ENCODE results near the gene ZNF780A. TPM values are rescaled to one million over a fixed set of nuclear protein-coding genes. Genes with fewer than 3 reads are reported as not detected.

Gene ZNF780A
- total and polyA plus RNA-seq, 2 of the 13 experiments (the other 11 are each of a cell fraction or from before 2014, with no cell fraction given) = 13.5 to 22.7 TPM

GRCh38 chr19:40026597-40026970 lies 64.2 kb downstream of the ZNF780A start:
- ATAC-seq = no peak
- Histone ChIP-seq H3K9ac (ENCODE audit: insufficient read depth, low read depth, low read length) (no peak overlapping the region), H3K4me1 (ENCODE audit: insufficient read depth, low read length) (no peaks in the 10 kb centered on the region), H3K4me3 (replicated peaks in 1 of 3; ENCODE audit: insufficient read depth in 1 of 3, low read depth in 2 of 3, low read length in 3 of 3) (no peak overlapping the region), H3K36me3 (replicated peaks in 1 of 2; ENCODE audit: control insufficient read depth in 1 of 2, insufficient read depth in 2 of 2, low read length in 2 of 2) (no peaks in the 10 kb centered on the region), H3K9me3 (ENCODE audit: low read length) (peaks cover 87% of the 10 kb centered on the region), H3K4me2 (ENCODE audit: low read depth, low read length) (no peak overlapping the region), H2AFZ (ENCODE audit: low read length) (no peak overlapping the region), H3K79me2 (ENCODE audit: insufficient read depth, low read length) (no peaks in the 10 kb centered on the region), H3K27me3 (ENCODE audit: control insufficient read depth in 1 of 2, insufficient read depth in 2 of 2, low read length in 2 of 2) (no peaks in the 10 kb centered on the region), H3K27ac (ENCODE audit: extremely low read length, insufficient read depth, low read length) (no peak overlapping the region), H4K20me1 (ENCODE audit: insufficient read depth, low read length) (no peaks in the 10 kb centered on the region)
- no peak for DNase-seq (ENCODE audit: low spot score)
- CTCF ChIA-PET (ENCODE audit: low intra/inter-chr PET ratio, low total read pairs) = no interaction called here
- intact Hi-C loops (cut with micrococcal nuclease; ENCODE audit: unreplicated experiment) = no loop called here
- in situ Hi-C loops (cut with HindIII; ENCODE audit: extremely low pct_ligation_motif_present, low pct_unique_long_range_greater_than_20kb) = no loop called here
- FAIRE-seq = no peak
- 84% methylated on average over 5 of the region's 5 CpGs for WGBS (ENCODE audit: low lambda C conversion rate)
- BruUV-seq (replicated peaks) = no TSS peak
- POLR2A ChIA-PET = no interaction called here
- TF ChIP-seq MLLT10 (CRISPR knock-in tag; IDR thresholded peaks at IDR 0.05) = no peak
- TF ChIP-seq PAF1 (CRISPR knock-in tag; IDR thresholded peaks at IDR 0.05) = no peak
- TF ChIP-seq ZNF546 (CRISPR knock-in tag; conservative IDR thresholded peaks at IDR 0.05) = no peak
- no peak for TF ChIP-seq ZHX1 (CRISPR knock-in tag; IDR thresholded peaks at IDR 0.05; ENCODE audit: low read depth)
- no peak for TF ChIP-seq ZNF232 (CRISPR knock-in tag; IDR thresholded peaks at IDR 0.05; ENCODE audit: borderline replicate concordance)
- no peak for TF ChIP-seq CBX5 (CRISPR knock-in tag; IDR thresholded peaks at IDR 0.05; ENCODE audit: borderline replicate concordance)
- TF ChIP-seq TBX3 (IDR thresholded peaks at IDR 0.05; ENCODE audit: borderline replicate concordance) = no peak
- no peak for TF ChIP-seq NCOA1 (CRISPR knock-in tag; IDR thresholded peaks at IDR 0.05)
- TF ChIP-seq ZNF382 (CRISPR knock-in tag; IDR thresholded peaks at IDR 0.05; ENCODE audit: borderline replicate concordance) = no peak
- no peak for TF ChIP-seq THAP7 (CRISPR knock-in tag; IDR thresholded peaks at IDR 0.05)
- no peak for TF ChIP-seq PRDM4 (CRISPR knock-in tag; IDR thresholded peaks at IDR 0.05; ENCODE audit: borderline replicate concordance)
- TF ChIP-seq SP5 (CRISPR knock-in tag; IDR thresholded peaks at IDR 0.05; ENCODE audit: borderline replicate concordance, low read depth) = no peak
- no peak for TF ChIP-seq ZNF772 (CRISPR knock-in tag; IDR thresholded peaks at IDR 0.05)
- no peak for TF ChIP-seq ZNF430 (CRISPR knock-in tag; IDR thresholded peaks at IDR 0.05)
- no peak for TF ChIP-seq ZNF678 (CRISPR knock-in tag; IDR thresholded peaks at IDR 0.05)
- no peak for TF ChIP-seq ZNF33A (CRISPR knock-in tag; IDR thresholded peaks at IDR 0.05; ENCODE audit: borderline replicate concordance)
- TF ChIP-seq IKZF4 (CRISPR knock-in tag; IDR thresholded peaks at IDR 0.05; ENCODE audit: borderline replicate concordance, low read depth, not compliant biosample characterization) = no peak
- TF ChIP-seq ZNF362 (CRISPR knock-in tag; IDR thresholded peaks at IDR 0.05; ENCODE audit: borderline replicate concordance) = no peak
- no peak for TF ChIP-seq CAMTA2 (CRISPR knock-in tag; IDR thresholded peaks at IDR 0.05; ENCODE audit: borderline replicate concordance)
